ENCODE data around the gene GMPPA. TPM values are rescaled to one million over a fixed set of nuclear protein-coding genes. Genes with fewer than 3 reads are reported as not detected.

Gene GMPPA
- total and polyA plus RNA-seq, 10 donors, result 21.2 to 45.5 (median 29.8) TPM

- no peak for DNase-seq
- Histone ChIP-seq H3K27ac (no peak overlapping the region), H3K4me1 (peaks cover 0 to 4% (median 0%) of the 10 kb centered on the region in 6 donors), H3K9me3 (no peaks in the 10 kb centered on the region), H3K36me3 (no peaks in the 10 kb centered on the region), H3K4me3 (no peak overlapping the region), H3K27me3 (replicated peaks in 1 of 7) (peaks cover 0 to 46% (median 0%) of the 10 kb centered on the region in 7 donors)
- no peak for TF ChIP-seq POLR2A (IDR thresholded peaks at IDR 0.05)
- TF ChIP-seq, protein P1, sequence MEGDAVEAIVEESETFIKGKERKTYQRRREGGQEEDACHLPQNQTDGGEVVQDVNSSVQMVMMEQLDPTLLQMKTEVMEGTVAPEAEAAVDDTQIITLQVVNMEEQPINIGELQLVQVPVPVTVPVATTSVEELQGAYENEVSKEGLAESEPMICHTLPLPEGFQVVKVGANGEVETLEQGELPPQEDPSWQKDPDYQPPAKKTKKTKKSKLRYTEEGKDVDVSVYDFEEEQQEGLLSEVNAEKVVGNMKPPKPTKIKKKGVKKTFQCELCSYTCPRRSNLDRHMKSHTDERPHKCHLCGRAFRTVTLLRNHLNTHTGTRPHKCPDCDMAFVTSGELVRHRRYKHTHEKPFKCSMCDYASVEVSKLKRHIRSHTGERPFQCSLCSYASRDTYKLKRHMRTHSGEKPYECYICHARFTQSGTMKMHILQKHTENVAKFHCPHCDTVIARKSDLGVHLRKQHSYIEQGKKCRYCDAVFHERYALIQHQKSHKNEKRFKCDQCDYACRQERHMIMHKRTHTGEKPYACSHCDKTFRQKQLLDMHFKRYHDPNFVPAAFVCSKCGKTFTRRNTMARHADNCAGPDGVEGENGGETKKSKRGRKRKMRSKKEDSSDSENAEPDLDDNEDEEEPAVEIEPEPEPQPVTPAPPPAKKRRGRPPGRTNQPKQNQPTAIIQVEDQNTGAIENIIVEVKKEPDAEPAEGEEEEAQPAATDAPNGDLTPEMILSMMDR (IDR thresholded peaks at IDR 0.05 in 8 of 11, conservative IDR thresholded peaks at IDR 0.05 in 3 of 11), result peak in 1 of 11 experiments; percentile 17
- no peak for TF ChIP-seq POLR2AphosphoS5 (IDR thresholded peaks at IDR 0.05)
- WGBS, 5 donors, result 67 to 77% (median 74%) methylated on average over 5 of the region's 5 CpGs
- intact Hi-C loops (cut with DNase I; ENCODE audit: low total_unique reads), result no loop called here
These were observed 40.8 kb upstream of the GMPPA start for GRCh38 chr2:219457784-219458369.

- H3K4me1 ChIP-seq, result peaks cover 0 to 4% (median 0%) of the 10 kb centered on the region in 6 donors
- intact Hi-C loops (cut with DNase I; ENCODE audit: low total_unique reads), result no loop called here
- H3K27me3 ChIP-seq (replicated peaks in 1 of 7), result peaks cover 0 to 35% (median 0%) of the 10 kb centered on the region in 7 donors
- H3K27ac ChIP-seq, result no peak overlapping the region
- TF ChIP-seq POLR2AphosphoS5 (IDR thresholded peaks at IDR 0.05), result no peak
- no peak for TF ChIP-seq POLR2A (IDR thresholded peaks at IDR 0.05)
- TF ChIP-seq, protein P1 (IDR thresholded peaks at IDR 0.05 in 8 of 11, conservative IDR thresholded peaks at IDR 0.05 in 3 of 11), result no peak
- H3K4me3 ChIP-seq, result no peak overlapping the region
- no peak for DNase-seq
- no peaks in the 10 kb centered on the region for H3K36me3 ChIP-seq
- no peaks in the 10 kb centered on the region for H3K9me3 ChIP-seq
- 83 to 93% (median 85%) methylated on average over 8 of the region's 8 CpGs for WGBS, 5 donors
These were observed 39.7 kb upstream of the GMPPA start for GRCh38 chr2:219458996-219459395.

DNA sequence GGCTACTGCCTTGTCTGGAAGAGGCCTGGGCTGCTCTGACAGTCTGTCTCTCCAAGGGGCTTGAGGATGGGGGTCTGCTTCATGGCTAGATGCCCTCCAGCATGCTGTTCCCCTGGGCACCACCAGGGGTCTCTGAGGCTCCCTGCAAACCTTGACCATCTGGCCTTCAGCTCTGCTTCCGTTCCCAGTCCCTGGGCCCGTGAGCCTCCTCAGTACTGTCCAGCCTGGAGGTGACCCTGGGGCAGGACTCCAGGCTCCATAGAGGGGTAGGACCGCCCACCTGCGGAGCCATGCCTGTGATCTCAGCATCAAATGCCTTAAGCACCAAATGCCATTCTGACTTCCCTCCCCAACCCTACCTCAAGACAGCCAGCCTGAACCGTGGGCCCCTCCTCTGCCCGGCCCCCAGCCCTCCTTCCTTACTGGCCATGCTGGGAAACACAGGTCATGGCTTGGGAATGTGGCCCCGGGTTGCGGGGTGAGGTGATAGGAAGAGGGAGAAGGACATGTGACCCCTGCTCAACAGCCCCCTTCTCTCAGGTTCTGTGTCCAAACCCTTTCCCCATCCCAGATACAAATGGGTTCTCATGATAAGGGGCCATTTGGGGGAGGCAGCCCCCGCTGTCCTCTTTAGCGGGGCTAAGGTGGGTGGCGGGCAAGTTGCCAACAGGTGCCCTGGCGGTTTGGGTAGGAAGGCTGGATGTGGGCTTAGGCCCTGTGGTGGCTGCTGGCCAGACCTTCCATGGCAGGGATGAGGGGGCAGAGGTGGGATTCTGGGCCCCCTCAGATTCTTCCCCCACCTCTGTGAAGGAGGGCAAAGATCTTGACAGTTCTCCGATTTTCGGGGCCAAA is 39.0 kb upstream of the GMPPA start:
- no peaks in the 10 kb centered on the region for H3K36me3 ChIP-seq
- 55 to 66% (median 62%) methylated on average over 9 to 14 of the region's 14 CpGs for WGBS, 5 donors

More for the DNA sequence above, 39.0 kb upstream of the GMPPA start:
- TF ChIP-seq, protein P1 (IDR thresholded peaks at IDR 0.05 in 8 of 11, conservative IDR thresholded peaks at IDR 0.05 in 3 of 11), result peak; percentile 45 to 89 (median 80)
- TF ChIP-seq POLR2AphosphoS5 (IDR thresholded peaks at IDR 0.05), result no peak
- Histone ChIP-seq H3K27me3 (replicated peaks in 1 of 7) (peaks cover 0 to 28% (median 0%) of the 10 kb centered on the region in 7 donors), H3K4me3 (no peak overlapping the region), H3K27ac (no peak overlapping the region), H3K4me1 (peaks cover 0 to 4% (median 0%) of the 10 kb centered on the region in 6 donors), H3K9me3 (no peaks in the 10 kb centered on the region)
- intact Hi-C loops (cut with DNase I; ENCODE audit: low total_unique reads), result no loop called here
- DNase-seq, result no peak

Measured in spleen (tissue), 11 donors.